Inflammatory macrophage (primary cell): ENCODE results near the gene USP8.
"Not testable (repeated sequence)": the region's sequence is repeated elsewhere in the genome, so short reads cannot be mapped to it uniquely, and the experiment has no call there.

Experiments used
- DNase-seq, 2 donors: peaks; one replicate each; pipeline ENCODE4 v3.0.0-alpha.2; 2020 to 2022
- total RNA-seq, 18 experiments: gene quantifications; one replicate each; lab custom pipeline; 2026; ENCODE audit warnings: mixed read lengths in 6 of 18, inconsistent platforms in 2 of 18; lab: John Stamatoyannopoulos, UW

USP8 gene
- 62.0 to 166 (median 108) reads per million in 18 experiments for total RNA-seq

- DNase-seq: peak; percentile 98
Observed at GRCh38 chr15:50424066-50424890, at the start of gene USP8. Gene USP8 (plus strand): TSS chr15:50424405. CDS start chr15:50439074, 14,669 bp downstream.

GRCh38 chr15:50377867-50378751 is 46.1 kb upstream of the USP8 start:
- peak; percentile 56 to 61 for DNase-seq

- no peak for DNase-seq
Observed at GRCh38 chr15:50378776-50379175, 45.4 kb upstream of the USP8 start.

GRCh38 chr15:50379413-50379812 is 44.8 kb upstream of the USP8 start:
- not testable (repeated sequence) for DNase-seq

- DNase-seq: no peak
Observed at GRCh38 chr15:50380089-50380488, 44.1 kb upstream of the USP8 start.

GRCh38 chr15:50381438-50381837 is 42.8 kb upstream of the USP8 start:
- no peak for DNase-seq

GRCh38 chr15:50382408-50382807 is 41.8 kb upstream of the USP8 start:
- DNase-seq: not testable (repeated sequence)

GRCh38 chr15:50390554-50391264 is 33.5 kb upstream of the USP8 start:
- DNase-seq: peak; percentile 59 to 77

GRCh38 chr15:50391561-50391960 is 32.6 kb upstream of the USP8 start:
- not testable (repeated sequence) for DNase-seq

- DNase-seq: no peak
Observed at GRCh38 chr15:50411870-50412269, 12.3 kb upstream of the USP8 start.

- DNase-seq: no peak
Observed at GRCh38 chr15:50414624-50415023, 9.6 kb upstream of the USP8 start.

- no peak for DNase-seq
Observed at GRCh38 chr15:50415752-50416404, 8.3 kb upstream of the USP8 start.

GRCh38 chr15:50416890-50417289 is 7.3 kb upstream of the USP8 start:
- DNase-seq: no peak

- no peak for DNase-seq
Observed at GRCh38 chr15:50418041-50418583, 6.1 kb upstream of the USP8 start.

GRCh38 chr15:50425219-50425618 is 1.0 kb downstream of the USP8 start:
- DNase-seq: peak; percentile 19 to 25

- DNase-seq: not testable (repeated sequence)
Observed at GRCh38 chr15:50425678-50426246, 1.6 kb downstream of the USP8 start.

GRCh38 chr15:50426428-50426827 is 2.2 kb downstream of the USP8 start:
- no peak for DNase-seq

- DNase-seq: no peak
Observed at GRCh38 chr15:50431204-50431603, 7.0 kb downstream of the USP8 start.

- no peak for DNase-seq
Observed at GRCh38 chr15:50432230-50432629, 8.0 kb downstream of the USP8 start.

- DNase-seq: no peak
Observed at GRCh38 chr15:50435772-50436171, 11.6 kb downstream of the USP8 start.

- no peak for DNase-seq
Observed at GRCh38 chr15:50438251-50438650, 14.0 kb downstream of the USP8 start.

- DNase-seq: no peak
Observed at GRCh38 chr15:50440932-50441331, 16.7 kb downstream of the USP8 start.
